Stimulated activated CD8-positive, alpha-beta memory T cell treated with anti-CD3 and anti-CD28 coated beads, Interleukin-7, amount 100 ng/mL, for 1 hour (primary cell): ENCODE data around the gene NET1.

Experiments used
- DNase-seq, 2 donors: peaks; one replicate each; pipeline ENCODE4 v3.0.0-alpha.2; 2020; ENCODE audit warnings: low read depth in 2 of 2

Gene NET1

DNA sequence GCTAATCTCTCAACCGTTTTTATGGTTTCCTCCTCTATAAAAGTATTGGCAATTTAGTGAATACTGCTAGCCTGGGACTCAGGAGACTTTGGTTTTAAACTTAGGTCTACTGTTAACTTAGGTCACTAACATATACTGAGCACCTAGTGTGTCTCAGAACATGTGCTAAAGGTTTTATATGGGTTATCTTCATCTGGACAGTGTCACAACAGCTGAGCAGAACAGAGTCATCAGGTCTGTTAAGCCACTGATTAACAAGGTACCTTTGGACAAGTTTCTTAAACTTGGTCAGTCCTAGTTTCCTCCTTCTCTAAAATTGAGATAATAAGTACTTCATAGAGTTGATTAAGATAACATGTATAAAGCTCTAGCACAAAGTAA, 30.6 kb downstream of the NET1 start:
- no peak for DNase-seq

DNA sequence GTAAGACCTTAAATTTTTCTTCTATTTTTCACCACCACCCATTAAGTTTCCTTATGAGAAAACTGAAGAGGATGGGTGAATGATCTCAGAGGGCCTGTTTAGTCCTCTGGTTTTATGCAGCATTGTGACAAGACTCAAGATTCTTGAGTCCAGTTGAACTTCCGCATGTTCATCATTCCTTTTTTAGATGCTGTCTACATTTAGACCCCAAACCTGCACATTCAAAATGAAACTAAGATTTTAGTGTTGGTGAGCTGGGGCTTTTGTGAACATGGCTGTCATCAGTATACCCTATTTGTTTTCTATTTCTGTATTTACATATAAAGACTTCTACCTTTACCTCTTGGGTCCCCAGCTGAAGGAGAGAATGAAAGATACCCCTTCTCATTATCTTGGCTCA, 31.1 kb downstream of the NET1 start:
- no peak for DNase-seq

DNA sequence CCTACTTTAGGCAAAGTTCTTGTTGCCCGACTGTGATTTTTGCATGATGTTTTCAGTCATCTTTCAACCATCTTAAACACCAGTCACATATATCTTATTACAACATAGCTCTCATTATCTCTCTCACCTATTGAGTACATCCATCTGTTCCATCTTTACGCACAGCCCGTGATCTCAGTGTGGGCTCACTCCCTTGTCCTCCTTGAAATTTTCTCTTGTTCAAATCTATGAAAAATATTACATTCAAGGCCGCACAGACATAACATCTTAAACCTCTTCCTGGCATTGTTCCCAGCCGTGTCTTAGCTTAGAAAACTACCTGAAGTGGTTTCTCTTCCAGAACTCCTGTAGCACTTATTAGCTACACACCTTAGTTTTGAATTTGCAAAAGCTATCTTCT, 32.6 kb downstream of the NET1 start:
- DNase-seq, result no peak

DNA sequence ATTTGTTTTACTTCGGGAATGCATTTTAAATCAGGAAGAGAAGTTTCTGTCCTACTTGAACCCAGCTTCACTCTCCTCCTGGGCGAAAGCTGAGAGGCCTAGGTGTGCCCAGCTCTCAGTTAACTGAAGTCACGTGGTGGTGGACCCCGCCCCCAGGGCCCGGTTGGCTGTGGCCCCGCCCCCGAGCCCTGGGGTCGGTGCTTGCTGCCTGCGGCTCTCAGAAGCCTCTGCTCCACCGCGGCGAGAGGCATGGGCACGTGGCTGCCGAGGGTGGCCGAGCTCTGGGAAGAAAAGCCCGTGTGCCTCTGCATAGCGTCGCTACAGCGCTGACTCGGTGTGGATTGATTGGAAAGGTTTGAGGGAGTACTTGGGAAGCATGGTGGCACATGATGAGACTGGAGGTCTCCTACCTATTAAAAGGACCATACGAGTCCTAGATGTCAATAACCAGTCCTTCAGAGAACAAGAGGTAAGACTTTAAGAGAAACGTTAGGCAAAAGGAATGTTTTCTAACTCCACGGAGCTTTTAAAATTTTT, 34.1 kb downstream of the NET1 start:
- DNase-seq, result peak; percentile 35 to 51

DNA sequence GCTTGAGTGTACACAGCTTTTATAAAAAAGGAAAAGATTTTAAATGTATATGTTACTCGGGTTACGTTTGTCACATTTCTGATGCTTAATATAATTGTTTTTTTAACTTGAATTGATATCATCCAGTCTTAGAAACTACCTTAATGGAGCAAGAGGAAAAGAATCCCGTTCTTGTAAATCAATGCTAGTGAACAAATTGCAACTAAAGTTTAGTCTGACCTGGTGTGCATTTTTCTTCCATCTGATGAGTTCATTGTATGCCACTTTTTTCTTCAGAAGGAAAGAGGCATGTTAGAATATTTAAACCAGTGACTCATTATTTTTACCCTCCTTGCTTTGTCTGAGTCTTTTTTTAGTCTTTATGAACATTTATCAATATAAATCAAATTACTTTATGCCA, 34.7 kb downstream of the NET1 start:
- DNase-seq, result no peak

DNA sequence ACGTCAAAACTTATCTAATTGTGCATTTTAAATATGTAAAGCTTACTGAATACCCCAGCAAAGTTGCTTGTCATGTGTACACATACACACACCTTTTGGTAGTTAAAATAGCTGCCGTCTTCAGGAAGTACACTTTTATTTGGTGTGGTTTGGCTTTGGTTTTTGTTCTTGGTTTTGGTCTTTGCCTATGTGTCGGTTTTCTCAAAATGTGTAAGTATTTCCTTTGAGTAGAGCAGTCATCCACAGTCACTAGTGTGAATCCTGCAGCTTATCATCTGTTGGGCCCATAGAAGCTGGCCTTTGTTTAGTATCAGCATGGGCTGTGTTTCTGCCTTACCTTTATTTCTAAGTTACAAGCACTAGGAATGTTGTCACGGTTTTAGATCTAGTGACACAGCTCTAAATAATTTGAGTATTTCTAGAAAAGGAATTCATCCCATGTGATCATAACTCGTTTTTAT, 35.3 kb downstream of the NET1 start:
- no peak for DNase-seq

DNA sequence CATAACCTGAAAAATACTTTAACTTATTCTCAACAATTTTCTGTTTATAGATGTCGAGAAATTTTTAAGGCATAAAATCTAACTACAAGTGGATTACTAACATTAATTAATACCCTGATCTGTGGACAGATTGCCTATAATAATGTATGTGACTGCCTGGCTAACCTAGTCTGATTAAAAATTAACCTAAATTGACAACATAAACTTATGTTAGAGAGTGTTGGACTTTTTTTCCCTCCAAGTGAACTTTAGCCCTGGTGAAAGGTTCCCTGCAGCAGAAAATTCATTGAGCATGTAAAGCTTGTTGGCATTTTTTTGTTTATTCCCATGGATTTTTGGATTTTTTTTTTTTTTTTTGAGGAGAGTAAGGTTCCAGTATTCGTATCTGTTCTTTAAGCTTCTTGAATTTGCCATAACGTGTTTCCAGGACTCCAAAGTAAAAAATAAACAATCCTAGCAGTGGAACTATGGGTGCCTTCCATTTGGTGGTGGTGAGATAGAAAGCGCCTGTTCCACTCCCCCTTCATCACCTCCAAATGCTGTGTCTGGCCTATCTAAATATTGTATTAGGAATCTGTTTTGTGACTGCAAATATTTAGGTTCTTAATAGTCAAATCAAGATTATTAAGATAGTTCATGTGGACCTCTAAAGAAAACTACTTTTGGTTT, 36.1 kb downstream of the NET1 start:
- no peak for DNase-seq

DNA sequence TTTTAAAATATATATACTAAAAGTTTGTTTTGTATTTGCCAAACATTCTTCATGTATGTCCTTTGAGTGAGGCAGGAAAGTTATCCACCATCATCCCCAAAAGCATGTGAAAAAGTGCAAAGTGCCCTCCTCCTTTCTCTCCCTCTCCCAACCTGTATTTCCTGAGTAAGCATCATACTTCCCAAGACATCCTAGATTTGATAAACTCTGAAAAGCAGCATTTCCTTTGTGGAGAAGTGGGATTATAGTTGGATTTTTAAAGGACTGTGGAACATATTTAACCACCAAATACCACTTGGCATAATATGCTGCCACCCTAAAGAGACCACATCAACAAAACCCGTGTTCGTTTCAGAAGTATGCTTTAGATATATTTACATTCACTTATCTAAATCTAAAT, 36.9 kb downstream of the NET1 start:
- no peak for DNase-seq

DNA sequence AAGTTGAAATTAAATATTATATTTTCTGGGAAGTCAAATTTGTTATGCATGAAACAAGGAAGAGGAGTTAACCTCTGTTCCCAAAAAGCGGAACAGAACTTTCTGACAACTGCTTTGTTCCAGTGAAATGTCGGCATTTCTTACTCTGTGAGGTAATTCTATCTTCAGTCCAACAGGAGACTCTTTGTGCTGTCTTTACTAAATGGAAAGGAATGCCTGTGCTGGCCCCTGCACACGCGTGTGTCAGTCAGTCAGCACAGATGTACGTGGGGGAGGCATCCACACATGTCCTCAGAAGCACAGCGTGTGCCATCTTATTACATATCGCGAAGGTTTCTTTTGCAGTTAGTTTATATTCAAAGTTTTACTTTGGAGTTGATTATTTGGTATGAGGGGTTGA, 37.5 kb downstream of the NET1 start:
- DNase-seq, result no peak

DNA sequence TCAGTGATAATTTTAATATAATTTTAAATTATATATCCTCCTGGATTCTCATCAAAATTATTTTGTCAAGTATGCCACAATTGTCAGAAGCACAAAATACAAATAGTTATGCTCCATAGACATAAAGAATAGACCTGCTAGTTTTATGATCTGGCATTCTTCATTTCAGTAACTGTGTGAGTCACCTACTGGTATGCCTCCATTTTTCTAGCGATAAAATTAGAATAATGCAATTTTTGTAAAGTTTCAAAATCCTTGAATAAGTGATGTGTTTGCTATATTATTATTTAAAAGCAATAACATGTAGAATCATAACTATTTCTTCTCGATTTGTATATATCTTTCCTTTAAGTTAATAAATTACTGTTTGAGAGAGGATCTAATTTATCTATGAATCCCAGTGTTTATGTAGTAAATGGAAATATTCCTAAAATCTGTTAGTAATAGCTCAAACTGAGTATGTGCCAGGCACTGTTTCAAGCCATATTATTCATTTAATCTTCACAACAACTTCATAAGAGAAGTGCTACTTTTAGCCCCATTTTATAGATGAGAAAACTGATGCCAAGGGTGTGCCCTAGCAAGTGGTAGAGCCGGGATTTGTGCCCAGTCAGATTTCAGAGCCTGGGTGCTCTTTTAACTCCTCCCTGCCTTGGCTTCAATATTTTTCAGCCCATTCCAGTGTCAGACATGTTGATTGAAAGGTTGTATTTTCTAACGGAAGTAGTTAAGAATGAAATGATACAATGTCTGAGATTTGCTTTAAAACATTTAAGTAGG, 38.4 kb downstream of the NET1 start:
- DNase-seq, result no peak

DNA sequence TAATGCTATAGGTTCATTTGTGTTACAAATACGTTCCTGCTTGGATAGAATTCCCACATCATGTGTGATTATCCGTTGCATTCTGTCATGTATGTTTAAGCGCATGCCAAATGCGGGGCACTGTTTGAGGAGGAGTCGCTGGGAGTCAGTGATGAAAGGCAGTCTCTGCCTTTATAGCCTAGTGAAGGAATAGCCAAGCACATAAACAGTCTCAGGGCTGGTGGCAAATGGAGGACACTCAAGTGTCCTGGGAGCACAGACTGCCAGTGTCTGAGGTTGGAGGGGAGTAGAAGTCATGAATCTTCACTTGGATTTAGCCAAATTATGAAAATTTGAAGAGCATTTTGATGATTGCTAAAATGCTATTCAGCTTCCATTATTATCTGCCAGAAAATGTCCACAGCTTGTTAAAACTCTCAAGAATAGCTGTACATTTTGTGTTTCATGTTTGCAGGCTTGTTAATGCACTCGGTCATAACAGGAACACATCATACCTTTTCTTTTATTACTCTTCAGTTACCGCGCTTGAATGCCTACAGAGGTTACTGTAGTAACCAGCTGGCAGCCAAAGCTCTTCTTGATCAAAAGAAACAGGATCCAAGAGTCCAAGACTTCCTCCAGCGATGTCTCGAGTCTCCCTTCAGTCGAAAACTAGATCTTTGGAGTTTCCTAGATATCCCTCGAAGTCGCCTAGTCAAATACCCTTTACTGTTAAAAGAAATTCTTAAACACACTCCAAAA, 41.6 kb downstream of the NET1 start:
- DNase-seq, result no peak

DNA sequence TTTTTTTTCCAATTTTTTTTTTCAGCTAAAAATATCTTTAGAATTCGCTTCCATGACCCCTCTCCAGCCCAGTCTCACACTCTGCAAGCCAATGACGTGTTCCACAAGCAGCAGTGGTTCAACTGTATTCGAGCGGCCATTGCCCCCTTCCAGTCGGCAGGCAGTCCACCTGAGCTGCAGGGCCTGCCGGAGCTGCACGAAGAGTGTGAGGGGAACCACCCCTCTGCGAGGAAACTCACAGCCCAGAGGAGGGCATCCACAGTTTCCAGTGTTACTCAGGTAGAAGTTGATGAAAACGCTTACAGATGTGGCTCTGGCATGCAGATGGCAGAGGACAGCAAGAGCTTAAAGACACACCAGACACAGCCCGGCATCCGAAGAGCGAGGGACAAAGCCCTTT, 44.2 kb downstream of the NET1 start:
- DNase-seq, result no peak

DNA sequence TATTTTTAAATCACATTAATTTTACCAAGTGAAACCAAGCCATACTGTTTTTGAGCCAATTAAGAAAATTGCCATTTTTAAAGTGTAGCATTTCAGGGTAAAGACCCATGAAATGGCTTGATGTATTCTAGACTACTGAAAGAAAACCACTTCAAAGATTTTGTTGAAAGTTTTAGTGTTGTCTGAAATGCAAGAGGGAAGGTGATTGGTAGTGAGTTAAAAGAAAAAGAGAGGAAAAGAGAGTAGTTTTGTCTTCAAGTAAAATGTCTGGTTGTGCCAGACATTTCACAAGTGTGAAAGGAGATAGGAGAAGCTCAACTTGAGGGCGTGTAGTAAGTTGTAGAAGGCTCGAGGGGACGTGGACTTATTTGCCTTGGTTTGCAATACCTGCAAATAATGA, 45.4 kb downstream of the NET1 start:
- DNase-seq, result no peak

DNA sequence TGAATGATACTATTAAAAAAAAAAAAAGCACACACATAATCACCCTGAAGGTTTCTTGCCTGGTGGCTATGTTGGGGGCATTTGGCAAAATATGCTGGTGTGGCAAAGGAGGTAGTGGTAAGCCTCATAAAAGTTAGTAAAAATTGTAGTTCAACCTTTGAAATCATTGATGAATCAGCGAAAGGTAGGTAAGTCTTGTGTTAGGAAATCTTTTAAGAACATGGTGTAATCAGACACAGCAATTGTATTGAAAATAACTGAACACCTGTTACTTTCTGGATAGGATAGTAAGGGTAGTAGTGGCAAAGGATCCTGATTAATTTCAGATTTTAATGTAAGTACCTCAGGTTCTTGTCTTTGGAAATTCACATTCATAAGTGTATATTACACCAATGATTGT, 46.1 kb downstream of the NET1 start:
- DNase-seq, result no peak

DNA sequence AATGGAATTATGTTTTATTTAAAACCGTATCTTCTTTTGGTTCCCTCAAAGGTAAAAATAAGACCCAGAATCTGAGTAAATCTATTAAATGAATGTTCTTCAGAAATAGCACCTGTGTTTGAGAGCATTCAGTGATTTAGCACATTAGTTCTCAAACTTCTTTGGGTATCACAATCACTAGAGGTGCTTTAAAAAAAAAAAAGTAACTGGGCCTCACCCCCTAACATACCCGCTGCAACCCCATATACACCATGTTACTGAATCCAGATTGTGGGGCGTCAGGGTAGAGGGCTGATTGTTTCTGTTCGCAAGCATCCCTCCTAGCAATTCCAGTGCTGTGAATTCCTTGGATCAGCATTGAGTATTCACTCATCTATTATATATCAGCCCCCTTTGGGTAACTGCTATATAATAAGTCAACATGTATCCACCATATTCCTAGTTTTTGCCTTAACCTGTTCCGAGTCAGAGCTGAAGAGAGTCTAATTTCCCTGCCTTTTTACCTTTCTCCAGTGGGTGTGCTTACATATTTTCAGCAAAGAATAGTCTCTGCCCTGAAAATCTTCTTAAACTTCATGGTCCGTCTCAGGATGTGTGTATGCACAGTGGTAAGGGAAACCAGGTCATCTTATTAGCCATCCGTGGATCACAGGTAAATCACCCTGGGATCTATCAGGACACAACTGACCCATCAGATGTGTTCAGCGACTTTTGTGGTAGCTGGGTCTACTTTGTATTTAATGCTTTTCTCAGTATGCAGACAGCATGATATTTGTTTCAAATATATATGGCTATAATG, 46.8 kb downstream of the NET1 start:
- DNase-seq, result no peak

DNA sequence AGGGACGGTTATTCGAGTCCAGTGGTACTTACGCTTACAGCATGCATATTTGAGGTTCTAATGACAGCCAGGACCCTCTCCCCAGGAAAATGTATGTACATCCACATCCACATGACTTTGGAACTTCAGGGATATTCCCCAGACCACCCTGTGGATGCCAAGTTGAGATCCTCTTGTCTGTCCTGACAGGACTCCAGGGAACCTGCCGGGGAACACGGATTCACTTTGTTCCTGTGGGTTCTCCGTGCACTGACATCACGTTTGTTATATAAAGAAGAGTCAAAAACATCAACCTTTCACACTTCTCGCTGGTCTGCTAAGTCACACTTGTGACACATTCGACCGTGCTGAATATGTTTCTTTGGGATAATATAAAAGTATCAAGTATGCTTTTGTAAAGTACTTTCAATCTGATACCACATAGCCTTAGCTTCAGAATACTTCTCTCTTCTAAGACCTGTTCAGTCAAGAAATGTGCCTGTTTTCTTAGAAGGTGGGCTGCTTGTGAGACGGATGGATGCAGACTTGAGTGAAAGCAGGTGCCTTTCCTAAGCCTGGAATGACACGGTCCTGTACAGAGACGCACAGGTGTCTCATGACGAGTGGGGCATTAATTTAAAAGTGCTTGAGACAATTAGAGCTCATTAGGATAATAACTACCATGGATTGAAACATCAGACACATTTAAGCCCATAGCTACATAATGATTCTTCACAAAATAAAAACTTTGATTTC, 48.3 kb downstream of the NET1 start:
- DNase-seq, result no peak

DNA sequence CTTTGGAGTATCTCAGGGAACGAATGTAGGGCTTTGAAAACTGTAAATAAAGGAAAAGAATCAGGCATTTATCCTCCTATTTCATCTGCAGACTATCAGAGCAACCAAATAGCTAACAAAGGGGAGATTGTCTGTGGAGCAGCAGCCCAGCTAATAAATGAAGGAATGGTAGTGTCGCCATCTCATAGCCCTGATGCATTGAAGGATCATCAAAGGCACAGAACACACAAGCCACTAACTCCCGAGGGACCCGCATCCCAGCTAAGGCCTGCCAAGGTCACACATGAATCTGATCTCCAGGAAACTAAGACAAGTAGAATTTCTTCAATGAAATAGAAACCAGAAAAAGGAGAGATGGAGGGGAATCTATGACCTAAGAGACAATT, 48.8 kb downstream of the NET1 start:
- no peak for DNase-seq

DNA sequence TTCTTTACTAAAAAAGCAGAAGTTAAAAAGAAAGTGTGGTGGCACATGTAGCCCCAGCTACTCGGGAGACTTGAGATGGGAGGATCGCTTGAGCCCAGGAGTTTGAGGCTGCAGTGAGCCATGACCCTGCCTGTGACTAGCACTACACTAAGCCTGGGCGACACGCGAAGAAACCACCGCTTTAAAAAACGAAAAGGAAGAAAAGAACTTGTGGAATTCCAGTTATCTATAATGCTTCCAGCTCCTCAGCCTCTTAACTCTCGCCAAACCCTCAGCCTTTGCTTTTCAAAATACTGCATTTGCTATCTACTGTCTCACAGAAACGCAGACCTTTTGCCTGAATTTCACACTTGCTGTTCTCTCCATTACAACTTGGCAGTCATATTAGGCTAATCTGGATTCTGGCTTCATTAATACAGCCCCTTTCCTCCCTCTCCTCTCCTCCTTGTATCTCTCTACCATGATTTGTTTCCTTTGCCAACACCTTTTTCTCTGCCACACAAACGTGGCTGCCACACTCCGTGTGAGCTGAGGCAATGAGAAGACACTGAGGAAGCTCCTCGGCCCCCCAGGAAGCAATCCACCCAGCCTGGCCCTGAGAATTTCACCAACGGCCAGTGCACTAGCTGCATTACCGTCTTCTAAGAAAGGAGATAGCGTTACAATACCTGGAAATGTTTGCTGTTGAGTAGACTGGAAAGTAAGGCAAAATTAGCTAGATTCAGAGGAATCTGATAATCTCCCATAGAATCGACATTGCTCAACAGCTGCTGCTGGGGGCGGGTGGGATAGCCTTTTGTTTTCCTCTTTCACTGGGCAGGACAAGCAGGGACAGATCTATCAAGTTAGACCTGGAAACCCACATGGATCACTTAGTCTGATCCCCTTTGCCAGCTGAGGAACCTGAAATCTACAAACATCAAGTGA, 49.8 kb downstream of the NET1 start:
- no peak for DNase-seq

DNA sequence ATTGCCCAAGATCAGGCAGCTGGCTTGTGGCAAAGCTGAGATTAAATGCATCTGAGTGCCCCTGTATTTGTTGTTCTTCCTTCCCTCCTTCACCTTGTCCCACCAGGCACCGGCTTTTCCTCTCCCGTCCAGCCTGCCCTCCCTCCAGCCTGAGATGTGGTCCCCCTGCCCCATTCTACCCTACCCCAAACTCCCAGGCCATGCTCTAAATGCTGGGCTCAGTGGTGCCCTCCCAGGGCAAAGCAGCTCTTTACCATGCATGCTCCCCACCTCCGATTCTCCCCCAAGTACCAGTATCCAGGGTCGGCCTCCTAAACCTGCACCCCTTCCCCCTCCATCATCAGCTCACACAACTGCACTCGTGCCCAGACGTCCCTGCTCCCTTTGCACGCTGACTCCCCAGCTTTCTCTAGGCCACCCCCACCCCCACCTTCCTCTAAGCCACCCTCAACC, 50.5 kb downstream of the NET1 start:
- no peak for DNase-seq

DNA sequence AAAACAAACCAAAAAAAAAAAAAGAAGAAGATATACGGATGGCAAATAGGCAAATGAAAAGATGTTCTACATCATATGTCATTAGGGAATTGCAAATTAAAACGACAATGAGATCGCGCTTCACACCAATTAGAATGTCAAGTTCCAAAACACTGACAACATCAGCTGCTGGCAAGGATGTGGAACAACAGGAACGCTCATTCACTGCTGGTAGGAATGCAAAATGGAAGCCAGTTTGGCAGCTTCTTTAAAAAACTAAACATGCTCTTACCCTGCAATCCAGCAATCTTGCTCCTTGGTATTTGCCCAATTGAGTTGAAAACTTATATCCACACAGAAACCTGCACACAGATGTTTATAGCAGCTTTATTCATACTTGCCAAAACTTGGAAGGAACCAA, 52.2 kb downstream of the NET1 start:
- no peak for DNase-seq
